Keratinocyte (primary cell): ENCODE measurements around the gene RNF227. TPM values are rescaled to one million over a fixed set of nuclear protein-coding genes. Genes with fewer than 3 reads are reported as not detected.

Experiments
- DNase-seq: peaks from one replicate; pipeline ENCODE4 v3.0.0-alpha.2; 2011; ENCODE audit warnings: low read depth, missing footprints, low spot score
- FAIRE-seq: peaks from 2 replicates; lab custom pipeline; 2011; peaks lifted over from hg19 to GRCh38; lab: Jason Lieb, UNC
- H2AFZ ChIP-seq: 2 replicates; pipeline ENCODE4 v1.6.0; 2012; ENCODE audit warnings: low read length, control low read depth, inconsistent platforms; ENCODE audit not compliant: control insufficient read depth
- H3K27ac ChIP-seq: 2 replicates; pipeline ENCODE4 v1.5.1; 2011; ENCODE audit warnings: low read length; ENCODE audit not compliant: control insufficient read depth, insufficient read depth
- H3K27me3 ChIP-seq: 3 replicates; pipeline ENCODE4 v1.6.0; 2011; ENCODE audit warnings: low read length; ENCODE audit not compliant: control insufficient read depth, insufficient read depth; ENCODE audit errors: extremely low read depth
- H3K36me3 ChIP-seq, 2 experiments: 2 replicates in 1 of 2; 3 replicates in 1 of 2; pipeline ENCODE4 v1.5.1; 2011; ENCODE audit warnings: low read length in 2 of 2, mild to moderate bottlenecking in 1 of 2; ENCODE audit not compliant: control insufficient read depth in 2 of 2, insufficient read depth in 2 of 2; ENCODE audit errors: extremely low read depth in 1 of 2
- H3K4me1 ChIP-seq: 3 replicates; pipeline ENCODE4 v1.5.1; 2011; ENCODE audit warnings: low read length; ENCODE audit not compliant: control insufficient read depth, insufficient read depth; ENCODE audit errors: extremely low read depth
- H3K4me2 ChIP-seq: 3 replicates; pipeline ENCODE4 v1.6.0; 2011; ENCODE audit warnings: low read depth, low read length; ENCODE audit not compliant: control insufficient read depth, insufficient read depth; ENCODE audit errors: extremely low read depth
- H3K4me3 ChIP-seq, 3 experiments: fragments of 200-600 bp in 1 of 3; sonication (generic) in 1 of 3; 2 replicates in 2 of 3; 3 replicates in 1 of 3; pipeline ENCODE4 v1.5.1; 2011 to 2016; ENCODE audit warnings: low read length in 3 of 3, mild to moderate bottlenecking in 3 of 3, control low read depth in 2 of 3, inconsistent platforms in 1 of 3, low read depth in 1 of 3, mixed read lengths in 1 of 3, mixed run types in 1 of 3, moderate library complexity in 1 of 3; ENCODE audit not compliant: control insufficient read depth in 2 of 3, insufficient read depth in 2 of 3; ENCODE audit errors: extremely low read depth in 1 of 3
- H3K79me2 ChIP-seq: 2 replicates; pipeline ENCODE4 v1.6.0; 2012; ENCODE audit warnings: low read length; ENCODE audit not compliant: control insufficient read depth, insufficient read depth
- H3K9ac ChIP-seq: 3 replicates; pipeline ENCODE4 v1.6.0; 2011; ENCODE audit warnings: low read length; ENCODE audit not compliant: control insufficient read depth, insufficient read depth; ENCODE audit errors: extremely low read depth
- H3K9me1 ChIP-seq: 3 replicates; pipeline ENCODE4 v1.6.0; 2011; ENCODE audit warnings: low read length; ENCODE audit not compliant: control insufficient read depth, insufficient read depth; ENCODE audit errors: extremely low read depth
- H3K9me3 ChIP-seq: 2 replicates; pipeline ENCODE4 v1.5.1; 2012; ENCODE audit warnings: low read depth, low read length; ENCODE audit not compliant: control insufficient read depth
- H4K20me1 ChIP-seq: 3 replicates; pipeline ENCODE4 v1.6.0; 2011; ENCODE audit warnings: low read length; ENCODE audit not compliant: control insufficient read depth, insufficient read depth; ENCODE audit errors: extremely low read depth
- EZH2 ChIP-seq: IDR thresholded peaks from one replicate; pipeline ENCODE4 v1.6.1; 2012; ENCODE audit warnings: inconsistent platforms, mild to moderate bottlenecking, low read length, moderate library complexity
- dilution Hi-C: fragments of 300-500 bp; cut with MboI; formaldehyde crosslinking; loops from one replicate; pipeline ENCODE4 v1.7.0; 2020; ENCODE audit warnings: low sequenced_read_pairs; ENCODE audit not compliant: extremely low pct_ligation_motif_present
- polyA plus RNA-seq, 5 experiments: library from polyadenylated mRNA; depleted of rRNA in 3 of 5; stranded (reverse) in 3 of 5; stranded (forward) in 1 of 5; unstranded in 1 of 5; fragments of >200 nt; gene quantifications; 1 replicate in 1 of 5; 2 replicates in 3 of 5; 3 replicates in 1 of 5; pipeline versions ENCODE4 v1.2.1 to v1.2.3, GENCODE V29; 2011 to 2012; ENCODE audit warnings: missing spikeins in 2 of 5, low read depth in 1 of 5, low replicate concordance in 1 of 5
- TF ChIP-seq, protein P1 (sequence below), 3 experiments: IDR thresholded peaks in 1 of 3; conservative IDR thresholded peaks in 1 of 3; optimal IDR thresholded peaks in 1 of 3; 2 replicates in 2 of 3; 3 replicates in 1 of 3; pipeline versions ENCODE3 to v1.5.1; 2011; ENCODE audit warnings: low read length in 3 of 3, mild to moderate bottlenecking in 3 of 3, moderate library complexity in 2 of 3, control low read depth in 1 of 3, inconsistent platforms in 1 of 3; ENCODE audit not compliant: insufficient read depth in 2 of 3; ENCODE audit errors: extremely low read depth in 1 of 3

Gene RNF227
- polyA plus RNA-seq, 1 donor (not counting 4 experiments of a cell fraction or from before 2014, with no cell fraction given): 3.6 TPM

DNA sequence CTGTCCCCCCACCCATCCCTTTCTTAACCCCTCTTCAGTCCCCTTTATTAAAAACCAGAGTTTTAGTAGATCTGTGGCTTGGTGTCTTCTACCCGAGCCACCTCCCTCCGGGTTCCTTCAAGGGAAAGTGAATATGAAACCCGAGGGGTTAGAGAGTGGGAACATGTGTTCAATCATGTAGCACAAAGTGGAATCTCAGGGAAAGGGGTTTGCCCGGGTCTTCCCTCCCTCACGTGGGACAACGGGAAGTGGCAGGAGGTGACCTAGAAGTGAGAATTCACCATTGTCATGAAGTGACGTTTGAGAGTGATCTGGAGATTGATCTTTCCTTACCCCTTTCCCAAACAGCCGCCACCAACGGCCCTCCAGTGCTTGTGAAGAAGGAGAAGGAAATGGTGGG, 5.0 kb downstream of the RNF227 start:
- FAIRE-seq (no peak), DNase-seq (no peak)
- Histone ChIP-seq H3K4me1 (peaks cover 16% of the 10 kb centered on the region), H3K36me3 (peaks cover 23 to 35% of the 10 kb centered on the region in 2 experiments), H3K27ac (no peak overlapping the region), H3K27me3 (no peaks in the 10 kb centered on the region), H4K20me1 (no peaks in the 10 kb centered on the region), H3K4me2 (no peak overlapping the region), H3K9me1 (no peaks in the 10 kb centered on the region), H3K9me3 (no peaks in the 10 kb centered on the region), H2AFZ (no peak overlapping the region), H3K4me3 (no peak overlapping the region), H3K9ac (no peak overlapping the region), H3K79me2 (no peaks in the 10 kb centered on the region)
- TF ChIP-seq EZH2: no peak
- TF ChIP-seq, protein P1, sequence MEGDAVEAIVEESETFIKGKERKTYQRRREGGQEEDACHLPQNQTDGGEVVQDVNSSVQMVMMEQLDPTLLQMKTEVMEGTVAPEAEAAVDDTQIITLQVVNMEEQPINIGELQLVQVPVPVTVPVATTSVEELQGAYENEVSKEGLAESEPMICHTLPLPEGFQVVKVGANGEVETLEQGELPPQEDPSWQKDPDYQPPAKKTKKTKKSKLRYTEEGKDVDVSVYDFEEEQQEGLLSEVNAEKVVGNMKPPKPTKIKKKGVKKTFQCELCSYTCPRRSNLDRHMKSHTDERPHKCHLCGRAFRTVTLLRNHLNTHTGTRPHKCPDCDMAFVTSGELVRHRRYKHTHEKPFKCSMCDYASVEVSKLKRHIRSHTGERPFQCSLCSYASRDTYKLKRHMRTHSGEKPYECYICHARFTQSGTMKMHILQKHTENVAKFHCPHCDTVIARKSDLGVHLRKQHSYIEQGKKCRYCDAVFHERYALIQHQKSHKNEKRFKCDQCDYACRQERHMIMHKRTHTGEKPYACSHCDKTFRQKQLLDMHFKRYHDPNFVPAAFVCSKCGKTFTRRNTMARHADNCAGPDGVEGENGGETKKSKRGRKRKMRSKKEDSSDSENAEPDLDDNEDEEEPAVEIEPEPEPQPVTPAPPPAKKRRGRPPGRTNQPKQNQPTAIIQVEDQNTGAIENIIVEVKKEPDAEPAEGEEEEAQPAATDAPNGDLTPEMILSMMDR (optimal IDR thresholded peaks at IDR 0.05 in 1 of 3, IDR thresholded peaks at IDR 0.05 in 1 of 3, conservative IDR thresholded peaks at IDR 0.05 in 1 of 3; ENCODE audit: extremely low read depth in 1 of 3, insufficient read depth in 2 of 3, low read length in 3 of 3): no peak
- dilution Hi-C loops: no loop called here

DNA sequence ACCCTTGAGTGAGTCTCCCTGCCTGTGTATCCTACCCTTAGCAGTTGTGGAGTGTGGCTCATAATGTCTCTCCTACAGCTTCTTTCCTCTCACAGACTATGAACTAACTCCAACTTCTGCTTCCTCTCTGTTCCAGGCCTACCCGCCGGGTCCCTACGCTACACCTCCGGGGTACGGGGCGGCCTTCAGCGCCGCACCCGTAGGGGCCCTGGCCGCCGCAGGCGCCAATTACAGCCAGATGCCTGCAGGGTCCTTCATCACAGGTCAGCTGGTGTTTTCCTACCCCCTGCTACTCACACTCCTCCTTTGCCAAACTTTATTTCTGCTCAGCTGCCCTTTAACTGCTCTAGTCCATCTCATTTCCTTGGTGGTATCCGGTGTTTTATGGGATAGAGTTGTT, 5.4 kb downstream of the RNF227 start:
- H3K4me3 ChIP-seq: no peak overlapping the region
- FAIRE-seq (no peak), DNase-seq (no peak)
- no peak overlapping the region for H2AFZ ChIP-seq
- H3K9me1 ChIP-seq: no peaks in the 10 kb centered on the region
- no peak for TF ChIP-seq EZH2
- TF ChIP-seq, protein P1 (optimal IDR thresholded peaks at IDR 0.05 in 1 of 3, IDR thresholded peaks at IDR 0.05 in 1 of 3, conservative IDR thresholded peaks at IDR 0.05 in 1 of 3; ENCODE audit: extremely low read depth in 1 of 3, insufficient read depth in 2 of 3, low read length in 3 of 3): no peak
- H3K9ac ChIP-seq: no peak overlapping the region
- H3K36me3 ChIP-seq: peaks cover 27 to 37% of the 10 kb centered on the region in 2 experiments
- dilution Hi-C loops: no loop called here
- H3K4me2 ChIP-seq: no peak overlapping the region
- H3K79me2 ChIP-seq: no peaks in the 10 kb centered on the region
- H3K4me1 ChIP-seq: peaks cover 16% of the 10 kb centered on the region
- H3K9me3 ChIP-seq: no peaks in the 10 kb centered on the region
- H3K27ac ChIP-seq: no peak overlapping the region
- no peaks in the 10 kb centered on the region for H4K20me1 ChIP-seq
- no peaks in the 10 kb centered on the region for H3K27me3 ChIP-seq
